Nephron progenitor cell (in vitro differentiated cells): Measurements from ENCODE around the gene FGF21.

Experiments
- DNase-seq: peaks from one replicate; pipeline ENCODE4 v3.0.0; 2021
- H3K27ac Mint-ChIP-seq: 2 replicates; pipeline ENCODE4 v1.8.0; 2021; ENCODE audit warnings: mild to moderate bottlenecking, moderate library complexity, mixed read lengths
- H3K27me3 Mint-ChIP-seq: 2 replicates; pipeline ENCODE4 v1.8.0; 2021; ENCODE audit warnings: mild to moderate bottlenecking, low read depth, mixed read lengths; ENCODE audit not compliant: poor library complexity
- H3K36me3 Mint-ChIP-seq: 2 replicates; pipeline ENCODE4 v1.8.0; 2021; ENCODE audit warnings: low read depth, mixed read lengths
- H3K4me1 Mint-ChIP-seq: 2 replicates; pipeline ENCODE4 v1.8.0; 2021; ENCODE audit warnings: mixed read lengths
- H3K4me3 Mint-ChIP-seq: 2 replicates; pipeline ENCODE4 v1.8.0; 2021; ENCODE audit warnings: mild to moderate bottlenecking, moderate library complexity, mixed read lengths
- H3K9me3 Mint-ChIP-seq: 2 replicates; pipeline ENCODE4 v1.8.0; 2021; ENCODE audit warnings: mild to moderate bottlenecking, moderate library complexity, mixed read lengths
- TF ChIP-seq, protein P1 (sequence below): fragments of 200-600 bp; sonication (generic); IDR thresholded peaks from 2 replicates; pipeline ENCODE4 v1.5.0; 2021; ENCODE audit warnings: antibody characterized with exemption

The FGF21 gene, protein sequence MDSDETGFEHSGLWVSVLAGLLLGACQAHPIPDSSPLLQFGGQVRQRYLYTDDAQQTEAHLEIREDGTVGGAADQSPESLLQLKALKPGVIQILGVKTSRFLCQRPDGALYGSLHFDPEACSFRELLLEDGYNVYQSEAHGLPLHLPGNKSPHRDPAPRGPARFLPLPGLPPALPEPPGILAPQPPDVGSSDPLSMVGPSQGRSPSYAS

DNA sequence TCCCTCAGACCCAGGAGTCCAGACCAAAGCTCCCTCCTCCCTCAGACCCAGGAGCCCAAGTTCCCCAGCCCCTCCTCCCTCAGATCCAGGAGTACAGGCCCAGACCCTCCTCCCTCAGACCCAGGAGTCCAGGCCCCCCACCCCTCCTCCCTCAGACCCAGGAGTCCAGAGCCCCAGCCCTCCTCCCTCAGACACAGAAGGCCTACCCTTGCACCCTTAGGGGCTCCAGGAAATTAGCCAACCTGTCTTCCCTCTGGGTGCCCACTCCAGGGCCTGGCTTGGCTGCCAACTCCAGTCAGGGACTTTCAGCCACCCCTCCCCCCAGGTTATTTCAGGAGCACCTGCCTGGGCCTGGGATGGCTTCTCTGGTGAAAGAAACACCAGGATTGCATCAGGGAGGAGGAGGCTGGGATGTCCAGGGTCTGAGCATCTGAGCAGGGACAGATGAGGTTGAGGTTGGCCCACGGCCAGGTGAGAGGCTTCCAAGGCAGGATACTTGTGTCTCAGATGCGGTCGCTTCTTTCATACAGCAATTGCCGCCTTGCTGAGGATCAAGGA, at the start of gene FGF21:
FGF21 (plus strand) TSS at position 441 of the 558 bp plus-strand sequence. CDS start 713 bp downstream, outside the sequence.
- Mint-ChIP-seq H3K36me3 (no peaks in the 10 kb centered on the region), H3K27ac (no peak within 1 kb of the TSS), H3K9me3 (no peaks in the 10 kb centered on the region), H3K4me1 (peaks cover 31% of the 10 kb centered on the region), H3K4me3 (peak within 1 kb of the TSS; percentile 85), H3K27me3 (peaks cover 43% of the 10 kb centered on the region)
- TF ChIP-seq, protein P1, sequence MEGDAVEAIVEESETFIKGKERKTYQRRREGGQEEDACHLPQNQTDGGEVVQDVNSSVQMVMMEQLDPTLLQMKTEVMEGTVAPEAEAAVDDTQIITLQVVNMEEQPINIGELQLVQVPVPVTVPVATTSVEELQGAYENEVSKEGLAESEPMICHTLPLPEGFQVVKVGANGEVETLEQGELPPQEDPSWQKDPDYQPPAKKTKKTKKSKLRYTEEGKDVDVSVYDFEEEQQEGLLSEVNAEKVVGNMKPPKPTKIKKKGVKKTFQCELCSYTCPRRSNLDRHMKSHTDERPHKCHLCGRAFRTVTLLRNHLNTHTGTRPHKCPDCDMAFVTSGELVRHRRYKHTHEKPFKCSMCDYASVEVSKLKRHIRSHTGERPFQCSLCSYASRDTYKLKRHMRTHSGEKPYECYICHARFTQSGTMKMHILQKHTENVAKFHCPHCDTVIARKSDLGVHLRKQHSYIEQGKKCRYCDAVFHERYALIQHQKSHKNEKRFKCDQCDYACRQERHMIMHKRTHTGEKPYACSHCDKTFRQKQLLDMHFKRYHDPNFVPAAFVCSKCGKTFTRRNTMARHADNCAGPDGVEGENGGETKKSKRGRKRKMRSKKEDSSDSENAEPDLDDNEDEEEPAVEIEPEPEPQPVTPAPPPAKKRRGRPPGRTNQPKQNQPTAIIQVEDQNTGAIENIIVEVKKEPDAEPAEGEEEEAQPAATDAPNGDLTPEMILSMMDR = no peak
- no peak for DNase-seq

DNA sequence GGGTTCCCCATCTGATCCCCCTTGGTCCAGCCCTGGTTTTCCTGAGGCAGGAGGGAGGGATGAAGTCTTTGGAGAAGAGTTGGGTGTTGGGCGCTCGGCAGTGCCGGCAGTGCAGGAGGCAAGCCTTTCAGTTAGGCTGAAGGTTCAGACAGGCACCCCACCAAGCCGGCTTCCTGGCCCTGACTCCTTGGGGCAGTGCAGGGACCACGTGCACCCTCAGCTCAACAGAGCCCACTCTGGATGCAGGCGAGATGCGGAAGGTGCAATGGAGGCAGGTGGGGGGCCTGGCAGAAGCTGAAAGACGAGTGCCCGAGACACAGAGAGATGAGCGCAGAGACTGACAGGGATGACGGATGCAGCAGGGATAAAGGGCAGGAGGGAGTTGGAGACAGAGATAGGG, 46.9 kb upstream of the FGF21 start:
- H3K4me3 Mint-ChIP-seq = no peak overlapping the region
- DNase-seq = no peak
- no peak overlapping the region for H3K27ac Mint-ChIP-seq
- peaks cover 27% of the 10 kb centered on the region for H3K9me3 Mint-ChIP-seq
- peaks cover 20% of the 10 kb centered on the region for H3K27me3 Mint-ChIP-seq
- H3K4me1 Mint-ChIP-seq = peaks cover 20% of the 10 kb centered on the region
- TF ChIP-seq, protein P1 = no peak
- H3K36me3 Mint-ChIP-seq = peaks cover 45% of the 10 kb centered on the region

DNA sequence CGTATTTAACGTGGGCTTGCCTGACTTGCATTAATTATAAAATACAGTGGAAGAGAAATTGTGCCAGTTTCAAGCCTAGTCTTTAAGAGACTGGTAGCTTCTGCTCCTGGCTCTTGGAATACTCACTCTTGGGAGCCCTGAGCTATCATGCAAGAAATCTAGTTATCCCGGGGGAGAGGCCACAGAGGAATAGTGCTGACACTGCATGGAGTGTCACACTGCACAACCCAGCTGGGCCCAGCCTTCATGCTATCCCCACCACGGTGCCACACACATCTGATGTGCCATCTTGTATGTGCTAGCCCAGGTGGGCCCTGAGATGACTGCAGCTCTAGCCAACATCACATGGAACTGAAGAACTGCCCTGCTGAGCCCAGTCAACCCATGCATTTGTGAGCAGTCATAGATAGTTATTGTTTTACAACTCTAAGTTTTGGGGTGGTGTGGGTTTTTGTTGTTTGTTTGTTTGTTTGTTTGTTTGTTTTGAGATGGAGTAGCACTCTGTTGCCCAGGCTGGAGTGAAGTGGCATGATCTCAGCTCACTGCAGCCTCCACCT, 44.1 kb upstream of the FGF21 start:
- peaks cover 20% of the 10 kb centered on the region for H3K9me3 Mint-ChIP-seq
- TF ChIP-seq, protein P1 = no peak
- peaks cover 24% of the 10 kb centered on the region for H3K36me3 Mint-ChIP-seq
- H3K27ac Mint-ChIP-seq = no peak overlapping the region
- peak overlapping the region; percentile 45 for H3K4me3 Mint-ChIP-seq
- peaks cover 42% of the 10 kb centered on the region for H3K4me1 Mint-ChIP-seq
- peaks cover 22% of the 10 kb centered on the region for H3K27me3 Mint-ChIP-seq
- no peak for DNase-seq

DNA sequence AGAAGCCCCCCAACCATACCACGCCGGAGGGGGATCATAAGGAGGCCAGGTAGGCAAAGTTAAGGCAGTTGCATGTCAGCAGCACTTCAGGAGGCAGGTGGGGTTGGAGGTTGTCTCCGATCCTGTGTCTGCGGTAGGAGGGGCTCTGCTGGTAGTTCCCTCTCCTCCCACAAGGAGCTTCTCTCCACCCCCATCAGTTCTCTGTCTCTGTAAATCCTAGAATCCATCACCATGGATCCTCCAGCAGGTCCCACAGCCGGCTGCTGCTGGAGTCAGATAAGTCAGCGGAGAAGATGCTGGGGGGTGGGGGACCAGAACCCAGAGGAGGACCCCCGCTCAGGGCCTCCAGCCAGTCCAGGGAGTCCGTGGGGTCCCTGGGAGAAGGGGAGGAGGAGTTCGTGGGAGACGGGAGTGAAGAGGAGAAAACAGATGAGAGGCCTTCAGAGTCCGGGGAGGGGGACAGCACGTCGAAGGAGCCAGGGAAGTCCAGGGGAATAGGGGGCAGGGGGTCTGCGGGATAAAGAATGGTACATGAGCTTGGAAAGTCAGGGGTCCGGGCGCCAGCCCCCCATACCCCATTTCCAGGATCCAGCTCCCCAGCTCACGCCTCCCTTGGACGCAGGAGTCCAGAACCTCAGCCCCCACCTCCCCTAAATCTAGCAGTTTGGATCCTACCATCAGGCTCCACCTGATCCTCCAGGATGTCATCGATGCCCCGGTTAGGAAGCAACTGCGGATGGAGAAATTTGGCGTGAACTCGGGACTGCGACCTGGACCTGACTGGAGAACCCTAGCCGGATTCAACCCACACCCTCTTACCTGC, 42.1 kb upstream of the FGF21 start:
- Mint-ChIP-seq H3K4me1 (peaks cover 55% of the 10 kb centered on the region), H3K4me3 (peak overlapping the region; percentile 88), H3K27ac (no peak overlapping the region), H3K36me3 (peaks cover 16% of the 10 kb centered on the region), H3K9me3 (peaks cover 20% of the 10 kb centered on the region), H3K27me3 (peaks cover 14% of the 10 kb centered on the region)
- peak; percentile 32 for DNase-seq
- TF ChIP-seq, protein P1 = peak; percentile 26

DNA sequence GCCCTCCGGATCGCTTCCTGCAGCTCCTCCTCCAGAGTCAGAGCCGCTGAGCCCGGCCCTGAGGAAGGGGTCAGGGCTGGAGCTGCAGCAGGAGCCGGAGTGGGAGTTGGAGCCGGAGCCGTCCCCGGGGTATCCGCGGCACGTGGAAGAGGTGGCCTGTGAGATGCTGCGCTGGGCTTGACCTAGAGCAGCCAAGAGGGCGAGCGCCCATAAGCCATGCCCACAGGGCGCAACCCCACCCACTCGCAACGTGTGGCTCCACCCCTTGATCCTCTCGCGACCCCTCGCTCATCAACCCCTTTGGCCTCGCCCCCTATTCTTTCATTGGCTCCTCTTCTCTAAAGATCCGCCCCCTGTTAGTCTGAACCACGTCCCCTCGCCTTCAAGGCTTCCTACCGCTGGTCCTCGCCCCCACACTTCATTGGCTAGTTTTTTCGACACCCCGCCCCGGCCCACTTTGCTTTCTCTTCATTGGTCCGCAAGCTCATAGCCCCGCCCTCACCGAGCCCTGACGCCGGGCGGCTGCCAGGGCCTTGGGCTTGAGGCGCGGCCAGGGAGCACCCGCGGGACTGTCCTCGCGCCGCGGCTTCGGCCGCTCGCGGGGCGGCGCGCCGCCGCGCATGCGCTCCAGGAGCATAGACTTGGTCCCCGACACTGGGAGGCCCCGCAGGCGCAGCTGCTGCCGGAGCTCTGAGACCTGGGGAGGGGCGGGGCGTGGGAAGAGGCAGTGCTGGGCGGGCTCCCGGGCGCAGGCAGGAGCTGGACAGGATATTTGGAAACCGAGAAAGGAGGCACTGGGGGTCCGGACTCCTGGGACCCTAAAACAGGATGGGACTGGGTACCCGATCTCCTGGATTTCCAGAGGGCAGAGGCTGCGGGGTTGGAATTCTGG, 41.2 kb upstream of the FGF21 start:
- peak overlapping the region; percentile 88 for H3K4me3 Mint-ChIP-seq
- H3K9me3 Mint-ChIP-seq = peaks cover 15% of the 10 kb centered on the region
- H3K27me3 Mint-ChIP-seq = peaks cover 16% of the 10 kb centered on the region
- TF ChIP-seq, protein P1 = no peak
- DNase-seq = peak; percentile 99
- H3K27ac Mint-ChIP-seq = peak overlapping the region; percentile 91
- H3K4me1 Mint-ChIP-seq = peaks cover 56% of the 10 kb centered on the region
- H3K36me3 Mint-ChIP-seq = peaks cover 9% of the 10 kb centered on the region
